Measurements from ENCODE around the gene BMP7. TPM values are rescaled to one million over a fixed set of nuclear protein-coding genes. Genes with fewer than 3 reads are reported as not detected.

Gene BMP7
- total RNA-seq, 1 experiment from 2014 or later: not detected

- DNase-seq (ENCODE audit: unreplicated experiment): no peak
- Mint-ChIP-seq H3K4me1 (ENCODE audit: insufficient read depth, unreplicated experiment) (peaks cover 7% of the 10 kb centered on the region), H3K4me3 (ENCODE audit: unreplicated experiment) (no peak overlapping the region), H3K27ac (ENCODE audit: low read depth, unreplicated experiment) (no peak overlapping the region), H3K36me3 (ENCODE audit: insufficient read depth, unreplicated experiment) (no peaks in the 10 kb centered on the region), H3K27me3 (ENCODE audit: insufficient read depth, unreplicated experiment) (no peaks in the 10 kb centered on the region), H3K9me3 (ENCODE audit: unreplicated experiment) (no peaks in the 10 kb centered on the region)
- no peak for TF ChIP-seq CTCF (IDR thresholded peaks at IDR 0.05; ENCODE audit: unreplicated experiment)
- POLR2A ChIA-PET: no interaction called here
- BruUV-seq (replicated peaks): no TSS peak
- intact Hi-C loops (cut with micrococcal nuclease): no loop called here
- CTCF ChIA-PET: interaction anchor here (0.6 to 1.1 kb wide), 5 partner anchors 47 to 546 kb away, joined by 3 to 4 read pairs (median 3); no protein-coding TSS in a partner anchor
These were observed 89.6 kb downstream of the BMP7 start for GRCh38 chr20:57176842-57177241.

- no peaks in the 10 kb centered on the region for H3K9me3 Mint-ChIP-seq (ENCODE audit: unreplicated experiment)
- peaks cover 7% of the 10 kb centered on the region for H3K4me1 Mint-ChIP-seq (ENCODE audit: insufficient read depth, unreplicated experiment)
- ChIA-PET CTCF (interaction anchor here (1.2 kb wide), 1 partner anchor 157 kb away, joined by 6 read pairs; no protein-coding TSS in a partner anchor), POLR2A (no interaction called here)
- no peaks in the 10 kb centered on the region for H3K36me3 Mint-ChIP-seq (ENCODE audit: insufficient read depth, unreplicated experiment)
- no peak overlapping the region for H3K27ac Mint-ChIP-seq (ENCODE audit: low read depth, unreplicated experiment)
- no peak for DNase-seq (ENCODE audit: unreplicated experiment)
- no peaks in the 10 kb centered on the region for H3K27me3 Mint-ChIP-seq (ENCODE audit: insufficient read depth, unreplicated experiment)
- intact Hi-C loops (cut with micrococcal nuclease): no loop called here
- no peak for TF ChIP-seq CTCF (IDR thresholded peaks at IDR 0.05; ENCODE audit: unreplicated experiment)
- no TSS peak for BruUV-seq (replicated peaks)
- H3K4me3 Mint-ChIP-seq (ENCODE audit: unreplicated experiment): no peak overlapping the region
These were observed 90.9 kb downstream of the BMP7 start for GRCh38 chr20:57175397-57176010.

- TF ChIP-seq CTCF (IDR thresholded peaks at IDR 0.05; ENCODE audit: unreplicated experiment): no peak
- no peaks in the 10 kb centered on the region for H3K27me3 Mint-ChIP-seq (ENCODE audit: insufficient read depth, unreplicated experiment)
- no peak overlapping the region for H3K4me3 Mint-ChIP-seq (ENCODE audit: unreplicated experiment)
- CTCF ChIA-PET: interaction anchor here (0.7 to 0.9 kb wide), 2 partner anchors 172 to 204 kb away, joined by 3 read pairs; no protein-coding TSS in a partner anchor
- no TSS peak for BruUV-seq (replicated peaks)
- intact Hi-C loops (cut with micrococcal nuclease): no loop called here
- no peaks in the 10 kb centered on the region for H3K36me3 Mint-ChIP-seq (ENCODE audit: insufficient read depth, unreplicated experiment)
- no peaks in the 10 kb centered on the region for H3K9me3 Mint-ChIP-seq (ENCODE audit: unreplicated experiment)
- DNase-seq (ENCODE audit: unreplicated experiment): no peak
- no peak overlapping the region for H3K27ac Mint-ChIP-seq (ENCODE audit: low read depth, unreplicated experiment)
- POLR2A ChIA-PET: no interaction called here
- peaks cover 7% of the 10 kb centered on the region for H3K4me1 Mint-ChIP-seq (ENCODE audit: insufficient read depth, unreplicated experiment)
These were observed 91.7 kb downstream of the BMP7 start for GRCh38 chr20:57174737-57175136.

- BruUV-seq (replicated peaks): no TSS peak
- TF ChIP-seq CTCF (IDR thresholded peaks at IDR 0.05; ENCODE audit: unreplicated experiment): no peak
- no peaks in the 10 kb centered on the region for H3K9me3 Mint-ChIP-seq (ENCODE audit: unreplicated experiment)
- H3K27ac Mint-ChIP-seq (ENCODE audit: low read depth, unreplicated experiment): no peak overlapping the region
- no peaks in the 10 kb centered on the region for H3K36me3 Mint-ChIP-seq (ENCODE audit: insufficient read depth, unreplicated experiment)
- no peaks in the 10 kb centered on the region for H3K27me3 Mint-ChIP-seq (ENCODE audit: insufficient read depth, unreplicated experiment)
- peaks cover 7% of the 10 kb centered on the region for H3K4me1 Mint-ChIP-seq (ENCODE audit: insufficient read depth, unreplicated experiment)
- no peak overlapping the region for H3K4me3 Mint-ChIP-seq (ENCODE audit: unreplicated experiment)
- DNase-seq (ENCODE audit: unreplicated experiment): no peak
- intact Hi-C loops (cut with micrococcal nuclease): no loop called here
- ChIA-PET CTCF (interaction anchor here (0.5 to 0.9 kb wide), 2 partner anchors 28 to 173 kb away, joined by 3 read pairs; no protein-coding TSS in a partner anchor), POLR2A (no interaction called here)
These were observed 92.5 kb downstream of the BMP7 start for GRCh38 chr20:57173986-57174385.
